Progenitor cell of endocrine pancreas (in vitro differentiated cells): ENCODE measurements around the gene PEX11A. TPM values are rescaled to one million over a fixed set of nuclear protein-coding genes. Genes with fewer than 3 reads are reported as not detected.
"Not testable (repeated sequence)": the region's sequence is repeated elsewhere in the genome, so short reads cannot be mapped to it uniquely, and the experiment has no call there.

Experiments used
- DNase-seq: peaks from one replicate; pipeline ENCODE4 v3.0.0; 2021; ENCODE audit warnings: low spot score; ENCODE audit not compliant: unreplicated experiment
- H3K27ac Mint-ChIP-seq: 2 replicates; pipeline ENCODE4 v1.8.0; 2021; ENCODE audit warnings: mild to moderate bottlenecking, moderate library complexity, mixed read lengths
- H3K27me3 Mint-ChIP-seq: 2 replicates; pipeline ENCODE4 v1.8.0; 2021; ENCODE audit warnings: mixed read lengths
- H3K36me3 Mint-ChIP-seq: 2 replicates; pipeline ENCODE4 v1.8.0; 2022; ENCODE audit warnings: mixed read lengths; ENCODE audit not compliant: insufficient read depth
- H3K4me1 Mint-ChIP-seq: 2 replicates; pipeline ENCODE4 v1.8.0; 2021; ENCODE audit warnings: low read depth, mixed read lengths
- H3K4me3 Mint-ChIP-seq: 2 replicates; pipeline ENCODE4 v1.8.0; 2021; ENCODE audit warnings: low read depth, mild to moderate bottlenecking, moderate library complexity, mixed read lengths
- H3K9me3 Mint-ChIP-seq: 2 replicates; pipeline ENCODE4 v1.8.0; 2021; ENCODE audit warnings: low read depth, mixed read lengths
- CTCF ChIP-seq: fragments of 200-600 bp; sonication (generic); IDR thresholded peaks from one replicate; pipeline ENCODE4 v1.5.0; 2021; ENCODE audit warnings: antibody characterized with exemption, mild to moderate bottlenecking; ENCODE audit not compliant: unreplicated experiment
- total RNA-seq: library from RNA; stranded (reverse); gene quantifications from 2 replicates; pipeline ENCODE4 v1.2.1, GENCODE V29; 2021

The PEX11A gene
- total RNA-seq, 1 donor from 2014 or later = 4.8 TPM

DNA sequence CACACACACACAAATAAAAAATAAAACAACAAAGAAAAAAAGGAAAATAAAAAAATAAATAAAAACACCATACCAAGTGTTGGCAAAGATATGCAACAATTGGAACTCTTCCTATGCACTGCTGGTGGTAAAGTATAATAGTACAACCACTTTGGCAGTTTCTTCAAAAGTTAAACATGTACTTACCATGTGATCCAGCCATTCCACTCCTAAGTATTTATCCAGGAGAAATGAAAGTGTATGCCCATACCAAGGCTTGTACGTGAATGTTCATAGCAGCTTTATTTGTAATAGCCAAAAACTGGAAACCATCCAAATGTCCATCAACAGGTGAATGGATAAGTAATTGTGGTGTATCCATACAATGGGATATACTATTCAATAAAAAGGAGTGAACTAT lies 17.0 kb upstream of the PEX11A start:
- Mint-ChIP-seq H3K27me3 (peaks cover 7% of the 10 kb centered on the region), H3K9me3 (peaks cover 4% of the 10 kb centered on the region), H3K27ac (no peak overlapping the region), H3K4me3 (no peak overlapping the region), H3K4me1 (no peaks in the 10 kb centered on the region), H3K36me3 (no peaks in the 10 kb centered on the region)
- TF ChIP-seq CTCF = no peak
- DNase-seq = no peak

- no peak for DNase-seq
- TF ChIP-seq CTCF = no peak
- H3K4me3 Mint-ChIP-seq = no peak overlapping the region
- no peak overlapping the region for H3K27ac Mint-ChIP-seq
- no peaks in the 10 kb centered on the region for H3K9me3 Mint-ChIP-seq
- peaks cover 12% of the 10 kb centered on the region for H3K27me3 Mint-ChIP-seq
- H3K36me3 Mint-ChIP-seq = no peaks in the 10 kb centered on the region
- H3K4me1 Mint-ChIP-seq = no peaks in the 10 kb centered on the region
Measured at GRCh38 chr15:89704411-89704810, 13.9 kb upstream of the PEX11A start.

- no peak for TF ChIP-seq CTCF
Measured at GRCh38 chr15:89695198-89695597, 4.6 kb upstream of the PEX11A start.

DNA sequence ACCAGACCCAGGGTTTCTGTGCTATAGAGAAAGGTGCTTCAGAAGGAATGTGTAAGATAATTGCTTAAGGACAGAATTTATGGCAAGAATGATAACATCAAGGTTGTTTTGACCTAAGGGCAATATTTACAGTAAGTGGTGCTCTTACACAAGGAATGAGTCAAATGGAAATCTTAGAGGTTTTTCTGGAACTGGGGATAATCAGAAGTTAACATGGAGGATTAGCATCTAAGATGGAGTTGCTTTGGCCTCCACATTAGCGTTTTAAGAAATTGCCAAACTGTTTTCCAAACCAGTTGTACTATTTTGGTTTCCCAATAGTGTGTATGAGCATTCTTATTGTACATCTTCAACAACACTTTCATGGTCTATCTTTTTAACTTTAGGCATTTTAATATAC lies 3.1 kb upstream of the PEX11A start:
- Mint-ChIP-seq H3K4me1 (peaks cover 3% of the 10 kb centered on the region), H3K27ac (no peak overlapping the region), H3K4me3 (no peak overlapping the region), H3K27me3 (peaks cover 30% of the 10 kb centered on the region), H3K36me3 (no peaks in the 10 kb centered on the region), H3K9me3 (no peaks in the 10 kb centered on the region)
- no peak for DNase-seq
- TF ChIP-seq CTCF = no peak

More at GRCh38 chr15:89695198-89695597, 4.6 kb upstream of the PEX11A start:
- no peak for DNase-seq
- H3K27ac Mint-ChIP-seq = no peak overlapping the region
- H3K4me3 Mint-ChIP-seq = no peak overlapping the region
- H3K4me1 Mint-ChIP-seq = peaks cover 2% of the 10 kb centered on the region
- H3K9me3 Mint-ChIP-seq = no peaks in the 10 kb centered on the region
- peaks cover 37% of the 10 kb centered on the region for H3K27me3 Mint-ChIP-seq
- H3K36me3 Mint-ChIP-seq = no peaks in the 10 kb centered on the region

- Mint-ChIP-seq H3K4me3 (no peak overlapping the region), H3K4me1 (peaks cover 3% of the 10 kb centered on the region), H3K27ac (no peak overlapping the region), H3K27me3 (peaks cover 30% of the 10 kb centered on the region), H3K9me3 (no peaks in the 10 kb centered on the region), H3K36me3 (no peaks in the 10 kb centered on the region)
- TF ChIP-seq CTCF = no peak
- DNase-seq = no peak
Measured at GRCh38 chr15:89693091-89693490, 2.5 kb upstream of the PEX11A start.

GRCh38 chr15:89689930-89690275 lies 651 bp downstream of the PEX11A start:
- H3K4me1 Mint-ChIP-seq, DNase-seq, H3K9me3 Mint-ChIP-seq, H3K36me3 Mint-ChIP-seq: not testable (repeated sequence)
- peak overlapping the region; percentile 92 for H3K4me3 Mint-ChIP-seq
- H3K27me3 Mint-ChIP-seq = peaks cover 14% of the 10 kb centered on the region
- H3K27ac Mint-ChIP-seq = peak overlapping the region; percentile 73
